CD4-positive, alpha-beta T cell treated with Interferon gamma for 1 hour (primary cell): ENCODE results near the gene SLC13A2.

Experiments used
- DNase-seq: peaks from one replicate; pipeline ENCODE4 v3.0.0-alpha.2; 2020

Gene SLC13A2

DNA sequence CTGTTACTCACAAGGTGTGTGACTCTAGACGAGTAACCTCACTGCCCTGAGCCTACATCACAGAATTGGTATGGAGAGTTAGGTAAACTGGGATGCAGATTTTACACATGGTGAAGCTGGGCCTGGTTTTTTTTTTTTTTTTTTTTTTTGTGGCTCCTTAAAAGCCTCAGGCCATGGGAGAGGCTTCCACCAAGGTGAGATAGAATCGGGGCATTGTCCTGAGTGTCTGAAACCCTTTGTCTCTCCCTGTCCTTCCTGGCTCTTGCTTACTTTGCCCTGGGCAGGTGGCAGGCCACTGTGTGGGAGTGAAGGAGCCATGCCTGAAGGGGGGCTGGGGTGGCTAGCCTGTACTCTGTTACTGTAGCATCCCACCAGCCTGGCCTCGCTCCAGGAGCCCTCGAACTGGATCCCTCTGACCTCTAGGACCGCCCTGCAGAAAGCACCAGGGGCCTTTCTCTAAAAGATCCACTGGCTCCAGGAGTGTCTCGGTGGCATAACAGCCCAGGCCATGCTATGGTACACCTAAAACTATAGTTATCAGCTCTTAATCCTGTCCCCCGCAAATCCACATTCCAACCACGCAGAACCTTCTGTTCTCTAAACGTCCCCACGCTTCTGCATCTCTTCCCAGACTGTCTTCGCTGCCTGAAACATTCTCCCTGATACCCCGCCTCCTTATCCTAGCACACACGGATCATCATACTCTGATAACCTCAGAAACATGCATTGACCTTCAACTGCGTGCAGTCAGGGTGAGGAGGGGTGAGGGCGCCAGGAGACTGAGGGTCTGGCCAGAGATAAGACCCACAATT, 1.7 kb upstream of the SLC13A2 start:
- DNase-seq, result no peak

DNA sequence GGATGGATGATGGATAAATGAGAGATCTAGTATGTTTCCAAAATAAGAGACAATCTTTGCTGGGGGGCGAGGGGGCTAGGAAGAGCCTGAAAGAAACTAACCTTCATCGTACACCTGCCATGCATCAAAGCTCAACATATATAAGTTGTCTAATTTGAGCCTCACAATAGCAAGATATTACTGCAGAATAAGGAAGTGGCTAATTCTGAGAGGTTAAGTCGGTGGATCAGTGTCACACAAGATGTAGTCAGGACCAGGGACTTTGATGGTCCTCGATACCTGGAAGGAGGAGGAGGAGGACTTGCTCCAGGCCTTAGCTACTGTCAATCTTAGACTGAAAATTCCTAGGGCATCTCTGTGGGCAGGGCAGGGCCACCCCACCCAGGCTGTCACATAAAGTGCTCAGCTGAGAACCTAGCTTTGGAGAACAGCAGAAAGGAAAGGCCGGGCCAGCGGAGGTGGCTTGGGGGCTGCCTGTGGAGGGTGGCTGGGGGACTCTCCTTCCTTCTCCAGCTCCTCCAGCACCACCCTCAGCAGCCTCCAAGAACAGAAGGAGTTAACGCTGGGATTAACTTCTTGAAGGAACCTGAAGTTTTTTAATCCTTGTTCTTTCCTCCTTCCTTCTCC, 460 bp upstream of the SLC13A2 start:
- no peak for DNase-seq

DNA sequence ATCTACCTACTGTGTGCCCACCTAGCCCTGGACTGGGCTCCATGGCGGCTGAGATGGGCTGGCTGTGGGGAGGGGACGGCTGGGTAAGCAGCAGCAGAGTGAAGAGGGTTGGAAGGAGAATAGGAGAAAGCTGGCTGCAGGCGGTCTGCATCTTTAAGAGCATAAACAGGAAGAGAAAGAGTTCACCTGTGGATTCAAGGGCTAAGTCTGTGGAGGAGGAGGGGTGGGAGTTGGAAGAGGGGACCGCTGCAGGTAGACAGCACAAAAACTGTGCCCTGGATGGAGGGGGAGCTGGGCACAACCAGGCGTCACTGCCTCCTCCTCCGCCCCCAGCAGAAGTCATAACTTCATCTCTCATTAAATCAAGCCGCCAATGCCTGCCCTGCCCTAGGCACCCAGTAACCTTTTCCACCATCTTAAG, 677 bp downstream of the SLC13A2 start:
- DNase-seq, result no peak

DNA sequence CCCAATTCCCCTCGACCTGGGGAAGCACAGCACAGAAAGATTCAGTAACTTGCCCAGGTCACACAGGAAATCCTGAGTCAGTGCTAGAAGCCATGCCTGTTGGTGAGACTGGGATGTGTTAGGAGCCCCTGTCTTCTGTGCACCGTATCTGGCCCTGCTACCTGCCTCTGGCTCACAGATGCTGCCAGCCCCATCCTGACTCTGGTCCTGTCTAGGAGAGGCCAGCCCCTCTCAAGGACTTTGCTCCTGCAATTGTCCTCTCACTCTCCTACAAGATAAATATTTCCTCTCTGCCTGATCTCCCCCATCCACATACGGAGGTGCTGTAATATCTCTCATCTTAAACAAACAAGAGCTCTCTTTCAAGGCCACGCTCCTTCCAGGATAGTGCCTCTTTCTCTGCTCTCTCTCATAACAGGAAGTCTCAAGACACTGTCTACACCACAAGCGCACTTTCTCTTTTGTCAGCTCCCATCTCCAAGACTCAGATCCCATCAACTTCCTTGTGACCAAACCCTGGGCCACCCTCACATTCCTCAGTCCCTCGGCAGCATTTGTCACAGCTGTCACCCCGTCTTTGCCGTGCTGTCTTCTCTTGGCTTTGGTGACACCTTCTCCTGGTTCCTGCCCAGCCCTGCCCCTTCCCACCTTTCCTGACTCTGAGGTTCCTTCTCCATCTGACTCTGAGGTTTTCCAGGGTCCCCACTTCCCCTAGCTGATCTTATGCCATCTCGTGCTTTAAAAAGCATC, 1.9 kb downstream of the SLC13A2 start:
- DNase-seq, result no peak

DNA sequence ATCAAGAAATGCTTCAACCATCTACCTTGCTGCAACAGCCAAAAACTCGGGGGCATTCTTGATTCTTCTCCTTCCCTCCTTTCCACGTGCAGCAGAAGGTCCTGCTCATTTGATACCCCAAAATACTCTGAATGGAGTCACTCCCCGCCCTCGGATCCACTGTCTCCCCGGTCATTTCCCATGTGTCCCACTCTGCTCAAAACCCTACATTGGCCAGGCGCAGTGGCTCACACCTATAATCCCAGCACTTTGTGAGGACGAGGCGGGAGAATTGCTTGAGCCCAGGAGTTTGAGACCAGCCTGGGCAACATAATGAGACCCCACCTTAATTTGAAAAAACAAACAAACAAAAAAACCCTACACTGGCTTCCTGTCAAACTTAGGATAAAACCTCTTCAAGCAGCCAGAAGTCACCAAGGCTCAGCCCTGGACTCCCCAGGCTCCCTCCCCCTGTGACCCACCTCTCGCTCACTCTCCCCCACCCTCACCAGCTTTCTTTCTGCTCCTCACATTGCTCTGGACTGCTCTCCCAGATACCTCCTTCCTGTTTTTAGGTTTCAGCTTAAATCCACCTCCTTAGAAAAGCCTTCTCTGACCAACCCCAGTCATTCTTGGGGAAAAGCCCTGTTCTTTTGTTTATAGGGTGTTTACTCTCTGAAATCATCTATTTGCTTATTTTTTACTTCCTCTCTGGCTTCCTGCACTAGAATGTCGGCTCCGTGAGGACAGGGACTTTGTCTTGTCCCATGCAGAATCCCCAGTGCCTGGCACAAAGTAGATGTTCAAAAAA, 2.8 kb downstream of the SLC13A2 start:
- DNase-seq, result no peak

DNA sequence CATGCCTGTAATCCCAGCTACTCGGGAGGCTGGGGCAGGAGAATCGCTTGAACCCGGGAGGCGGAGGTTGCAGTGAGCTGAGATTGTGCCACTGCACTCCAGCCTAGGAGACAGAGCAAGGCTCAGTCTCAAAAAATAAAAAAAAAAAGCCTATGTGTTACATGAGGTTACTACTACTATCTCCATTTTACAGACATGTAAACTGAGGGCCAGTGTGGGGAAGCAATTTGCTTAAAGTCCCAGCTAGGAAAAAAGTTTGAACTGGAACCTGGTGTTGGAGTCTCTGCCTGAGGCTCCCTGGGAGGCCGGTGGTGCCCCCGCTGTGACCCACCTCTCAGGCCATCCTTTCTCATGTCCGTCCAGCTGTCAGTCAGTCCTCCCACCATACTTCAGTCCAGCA, 4.5 kb downstream of the SLC13A2 start:
- DNase-seq, result no peak

DNA sequence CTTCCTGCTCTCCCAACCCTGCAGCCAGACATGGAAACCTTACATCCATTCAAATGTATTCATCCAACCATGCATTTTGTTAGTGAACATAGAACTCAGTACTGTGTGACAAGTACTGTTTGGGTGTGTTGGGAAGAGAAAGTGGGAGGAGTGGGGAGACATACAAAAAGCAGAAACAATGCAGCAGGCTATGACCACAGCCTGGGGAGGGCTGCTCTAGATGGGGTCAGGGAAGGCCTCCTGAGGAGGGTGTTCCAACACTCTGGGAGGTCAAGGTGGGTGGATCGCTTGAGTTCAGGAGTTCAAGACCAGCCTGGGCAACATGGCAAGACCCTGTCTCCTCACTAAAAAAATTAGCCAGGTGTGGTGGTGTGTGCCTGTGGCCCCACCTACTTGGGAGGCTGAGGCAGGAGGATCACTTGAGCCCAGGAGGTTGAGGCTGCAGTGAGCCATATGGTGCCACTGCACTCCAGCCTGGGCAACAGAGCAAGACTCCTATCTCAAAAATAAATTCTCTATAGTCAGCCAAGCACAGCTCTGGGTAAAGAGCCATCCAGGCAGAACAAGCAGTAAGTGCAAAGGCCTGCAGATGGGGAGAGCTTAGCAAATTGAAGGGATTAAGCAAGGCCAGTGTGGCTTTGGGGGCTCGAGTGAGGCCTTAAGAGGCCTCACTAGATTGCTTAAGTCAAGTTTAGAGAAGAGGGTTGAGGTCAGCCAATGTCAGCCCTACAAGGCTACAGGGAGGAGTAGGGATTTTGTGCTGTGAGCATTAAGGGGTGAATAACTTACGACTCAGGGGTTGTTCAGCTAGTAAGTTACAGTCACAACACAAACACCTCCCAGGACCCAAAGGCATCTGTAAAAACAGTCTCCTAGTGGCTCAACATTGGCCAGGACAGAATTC, 5.5 kb downstream of the SLC13A2 start:
- DNase-seq, result no peak

DNA sequence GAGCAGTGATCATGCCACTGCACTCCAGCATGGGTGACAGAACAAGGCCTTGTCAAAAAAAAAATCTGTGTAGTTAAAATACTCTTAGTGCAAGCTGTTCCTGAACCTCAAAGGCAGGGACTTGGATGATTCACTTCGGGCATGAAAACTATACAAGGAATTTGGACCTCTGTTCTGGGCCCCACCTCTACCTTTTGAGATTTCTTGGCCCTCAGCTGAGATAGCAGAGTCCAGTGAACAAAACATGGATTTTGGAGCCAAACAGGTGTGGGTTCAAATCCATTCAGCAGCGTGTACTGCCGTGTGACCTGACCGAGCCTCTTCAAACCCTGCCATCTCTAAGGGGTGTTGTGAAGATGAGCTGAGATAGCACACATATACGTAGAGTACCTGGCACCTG, 6.8 kb downstream of the SLC13A2 start:
- DNase-seq, result no peak

DNA sequence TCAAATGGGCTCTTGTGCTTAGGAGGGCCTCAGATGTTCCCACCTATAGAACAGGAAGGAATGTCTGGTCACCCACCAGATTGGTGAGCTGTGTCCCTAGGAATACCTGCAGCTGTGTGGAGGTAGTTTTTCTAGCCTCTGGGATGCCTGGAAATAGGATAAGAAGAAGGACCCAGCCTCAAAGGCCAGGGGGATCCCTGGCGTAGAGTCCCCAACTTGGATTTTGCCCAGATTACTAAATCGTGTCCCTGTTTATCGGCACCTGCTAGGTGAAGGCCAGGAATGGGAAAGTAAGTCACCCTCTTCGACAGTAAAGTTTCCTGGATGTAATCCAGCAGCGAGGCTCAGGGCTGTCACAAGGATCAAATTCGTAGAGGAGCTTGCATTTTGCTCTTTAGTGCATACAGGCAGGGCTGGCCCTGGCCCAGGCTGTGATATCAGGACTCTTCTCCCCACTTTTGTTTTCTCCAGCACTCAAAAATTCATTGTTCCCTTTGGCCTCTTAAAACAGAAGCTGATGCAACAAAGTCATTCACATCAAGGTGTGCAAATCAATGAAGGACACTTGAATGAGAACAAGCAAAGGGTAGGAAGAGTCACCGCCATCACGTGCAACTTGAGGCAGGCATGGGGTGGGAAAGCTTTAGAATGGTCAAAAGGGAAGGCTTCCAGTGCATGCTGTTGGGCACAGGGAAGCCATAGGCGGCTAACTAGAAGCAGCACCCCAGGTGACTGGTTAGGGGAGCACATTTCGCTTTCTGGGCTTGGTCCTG, 7.5 kb downstream of the SLC13A2 start:
- no peak for DNase-seq

DNA sequence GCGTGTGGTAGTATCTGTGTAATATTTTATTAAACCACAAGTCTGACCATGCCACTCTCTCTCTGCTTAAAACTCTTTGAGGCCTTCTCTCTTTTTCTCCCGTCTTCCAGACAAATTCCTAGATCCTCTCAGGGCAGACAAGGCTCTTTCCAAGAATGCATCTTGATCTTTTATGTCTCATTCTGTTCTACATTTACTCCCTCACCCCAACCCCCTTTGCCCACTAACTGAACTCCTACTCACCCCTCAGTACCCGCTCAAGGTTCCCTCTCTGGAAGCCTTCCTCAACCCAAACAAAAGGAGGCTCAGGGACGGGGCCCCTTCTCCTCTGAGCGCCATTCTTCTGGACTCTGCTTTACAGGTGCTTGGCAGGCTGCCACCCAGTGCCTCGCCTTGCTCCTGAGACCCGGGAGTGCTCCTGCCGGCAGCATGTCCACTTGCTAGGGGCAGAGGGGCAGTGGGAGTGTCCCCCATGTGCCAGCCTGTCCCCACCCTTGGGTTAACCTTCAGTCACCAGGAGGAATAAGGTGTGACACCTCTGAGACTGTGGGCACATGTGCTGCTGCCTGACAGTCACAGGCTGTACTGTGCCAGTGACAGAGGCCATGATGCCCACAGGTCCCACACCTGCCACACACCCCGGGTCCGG, 9.2 kb downstream of the SLC13A2 start:
- DNase-seq, result no peak

DNA sequence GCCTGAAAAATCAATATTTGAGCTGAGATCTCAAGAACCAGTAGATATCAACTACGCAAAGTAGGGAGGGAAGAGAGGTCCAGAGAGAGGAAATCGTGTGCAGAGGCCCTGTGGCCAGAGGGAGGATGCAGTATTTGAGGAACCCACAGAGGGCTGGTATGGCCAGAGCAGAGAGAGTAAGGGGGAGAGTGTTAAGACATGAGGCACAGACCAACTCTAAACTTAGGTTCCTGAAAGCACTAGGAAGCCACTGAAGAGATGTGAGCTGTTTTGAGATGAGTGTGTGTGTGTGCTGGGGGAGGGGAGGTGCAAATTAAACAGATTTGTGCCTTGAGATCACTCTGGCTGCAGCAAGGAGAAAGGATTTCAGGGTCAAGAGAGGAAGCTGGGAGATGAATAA, 10.9 kb downstream of the SLC13A2 start:
- no peak for DNase-seq

DNA sequence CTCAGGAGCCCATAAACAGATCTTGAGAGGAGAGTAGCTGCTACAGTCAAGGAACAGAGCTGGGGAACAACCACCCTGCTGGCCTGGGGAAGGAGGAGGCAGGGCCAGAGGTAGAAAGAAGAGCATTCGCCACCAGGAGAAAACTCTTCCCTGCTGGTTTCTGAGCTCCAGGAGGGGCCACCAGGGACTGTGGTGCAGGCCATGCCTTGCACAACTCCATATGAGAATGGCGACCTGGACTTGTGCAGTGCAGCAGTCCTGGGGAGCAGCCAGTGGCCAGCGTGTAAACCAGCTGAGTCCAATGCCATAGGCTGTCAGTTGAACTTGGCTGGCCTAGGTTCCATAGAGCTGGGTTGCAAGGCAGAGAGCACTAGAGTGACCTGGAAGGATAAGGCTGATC, 11.6 kb downstream of the SLC13A2 start:
- no peak for DNase-seq

DNA sequence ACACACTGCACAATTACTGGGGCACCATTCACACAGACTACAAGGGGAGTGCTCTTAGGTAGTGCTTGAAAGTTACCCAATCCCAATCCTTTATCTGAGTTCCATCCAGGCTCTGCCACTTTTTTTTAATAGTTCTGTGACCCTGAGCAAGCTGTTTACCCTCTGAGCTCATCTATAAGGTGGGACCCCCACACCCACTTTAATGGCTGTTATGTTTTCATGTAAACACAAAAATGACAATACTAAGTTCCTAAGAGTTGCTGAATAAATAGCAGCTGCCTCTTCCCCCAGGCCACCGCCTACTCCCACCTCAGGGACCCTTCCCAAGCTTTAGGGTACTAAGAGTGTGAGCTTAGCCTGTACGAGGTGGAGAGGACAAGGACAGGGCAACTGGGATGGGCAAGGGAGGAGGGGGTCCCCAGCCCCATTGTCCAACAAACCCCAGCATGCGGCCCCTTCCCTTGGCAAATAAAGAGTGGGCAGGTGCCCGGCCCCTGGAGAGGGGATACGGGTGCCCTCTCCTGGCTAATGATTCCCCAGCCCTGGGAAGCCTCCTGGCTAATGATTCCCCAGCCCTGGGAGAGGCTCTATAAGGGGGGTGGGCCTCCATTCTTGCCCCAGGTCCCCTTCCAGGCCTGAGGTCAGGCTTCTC, 14.6 kb downstream of the SLC13A2 start:
- no peak for DNase-seq

DNA sequence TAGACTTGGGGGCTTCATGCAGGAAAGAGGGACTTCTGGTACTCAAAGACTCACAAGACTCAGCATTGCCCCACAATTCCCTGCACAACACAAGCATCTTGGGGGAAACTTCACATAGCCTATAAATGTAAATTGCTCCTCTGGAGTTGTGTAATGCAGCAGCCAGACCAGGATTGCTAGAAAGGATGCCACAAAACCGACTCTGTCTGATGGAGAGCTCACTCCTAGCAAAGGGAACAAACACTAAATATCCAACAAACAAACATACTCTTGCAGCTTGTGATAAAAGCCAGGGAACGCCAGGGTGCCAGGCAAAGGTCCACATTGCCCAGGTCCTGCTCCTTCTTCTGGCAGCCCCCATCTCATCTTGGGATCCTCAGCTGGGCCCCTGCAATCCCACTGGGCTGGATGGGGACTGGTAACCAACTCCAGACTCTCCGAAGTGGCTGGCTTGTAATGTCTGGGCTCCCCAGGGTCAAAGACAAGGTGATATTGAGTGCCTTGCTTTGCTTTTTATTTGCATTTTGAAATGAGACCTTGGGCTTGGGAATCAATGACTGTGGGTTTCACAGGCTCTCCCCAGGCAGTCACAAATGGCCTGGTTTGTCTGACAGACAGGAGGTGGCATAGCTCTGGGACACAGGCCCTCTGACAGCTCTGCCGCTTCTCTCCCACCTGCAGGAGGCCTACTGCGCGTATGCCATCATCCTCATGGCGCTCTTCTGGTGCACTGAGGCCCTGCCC, 15.3 kb downstream of the SLC13A2 start:
- DNase-seq, result no peak

DNA sequence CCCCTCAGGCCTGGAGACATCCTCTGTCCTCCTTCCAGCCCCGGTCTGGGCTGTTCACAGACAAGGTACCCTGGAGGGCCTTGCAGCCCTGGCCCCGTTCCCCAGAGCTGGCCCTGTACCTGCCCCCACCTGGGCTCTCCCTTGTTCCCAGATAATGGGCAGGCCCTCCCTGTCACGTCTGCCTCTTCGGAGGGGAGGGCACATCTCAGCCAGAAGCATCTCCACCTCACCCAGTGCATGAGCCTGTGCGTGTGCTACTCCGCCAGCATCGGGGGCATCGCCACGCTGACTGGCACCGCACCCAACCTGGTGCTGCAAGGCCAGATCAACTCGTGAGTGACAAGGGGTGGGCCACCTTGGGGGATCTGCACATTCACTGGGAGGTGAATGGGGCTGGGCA, 17.8 kb downstream of the SLC13A2 start:
- no peak for DNase-seq

DNA sequence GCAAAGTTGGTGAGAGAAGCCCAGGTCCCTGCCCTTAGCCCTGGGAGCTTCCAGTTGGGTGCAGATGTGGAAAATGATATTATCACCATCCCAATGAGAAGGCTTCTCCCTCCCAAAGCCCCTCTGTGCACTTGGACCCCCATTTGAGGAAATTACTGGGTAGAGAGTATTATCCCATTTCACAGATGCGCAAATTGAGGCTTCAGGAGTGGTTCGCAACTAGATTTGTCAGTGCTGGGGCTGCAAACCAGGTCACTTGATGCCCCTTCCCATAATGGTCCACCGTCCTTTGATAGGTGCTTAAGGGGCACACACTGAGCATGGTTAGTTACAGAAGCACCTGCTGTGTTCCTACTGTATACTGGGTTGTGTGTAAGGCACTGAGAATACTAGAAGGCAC, 18.4 kb downstream of the SLC13A2 start:
- no peak for DNase-seq

DNA sequence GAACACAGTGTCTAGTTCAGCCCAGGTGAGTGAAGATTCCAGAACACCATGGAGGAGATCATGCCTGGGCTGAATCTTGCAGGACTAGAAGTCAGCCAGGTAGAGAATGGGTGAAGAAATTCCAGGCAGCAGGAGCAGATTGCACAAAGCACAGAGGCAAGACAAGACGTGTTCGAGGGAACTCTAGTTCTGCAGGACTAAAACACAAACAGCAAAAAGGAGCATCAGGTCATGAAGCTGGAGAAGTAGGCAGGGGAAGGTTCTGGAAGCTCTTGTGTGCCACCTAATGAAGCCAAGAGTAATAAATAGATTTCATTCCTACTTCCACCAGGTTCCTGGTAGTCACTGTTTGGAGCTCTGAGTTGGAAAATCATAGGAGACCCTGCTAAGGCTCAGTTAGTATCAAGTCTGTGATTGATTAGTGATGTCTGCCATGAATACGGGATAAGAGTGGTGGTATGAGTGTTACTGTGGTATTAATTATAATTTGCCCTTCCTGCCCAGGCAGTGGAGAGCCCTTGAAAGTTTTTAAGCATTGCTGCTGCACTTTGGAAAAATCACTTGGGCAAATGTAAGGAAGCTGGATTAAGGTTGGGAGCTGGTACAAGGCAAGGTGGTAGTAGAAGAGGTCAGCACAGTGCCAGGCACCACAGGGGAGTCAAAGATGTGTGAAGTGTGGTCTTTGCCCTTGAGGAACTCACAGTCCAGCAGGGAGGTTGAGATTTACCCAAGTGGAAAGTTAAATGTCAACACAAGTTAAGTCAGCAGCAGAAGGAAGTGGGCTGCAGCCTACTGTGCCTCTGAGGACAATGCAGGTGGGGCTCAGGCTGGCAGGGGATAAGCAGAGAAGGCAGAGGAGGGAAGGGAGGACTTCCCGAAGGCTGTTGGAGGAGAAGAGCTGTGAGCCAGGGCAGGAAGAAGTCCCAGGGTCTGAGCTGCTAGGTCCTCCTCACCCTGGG, 19.2 kb downstream of the SLC13A2 start:
- no peak for DNase-seq

DNA sequence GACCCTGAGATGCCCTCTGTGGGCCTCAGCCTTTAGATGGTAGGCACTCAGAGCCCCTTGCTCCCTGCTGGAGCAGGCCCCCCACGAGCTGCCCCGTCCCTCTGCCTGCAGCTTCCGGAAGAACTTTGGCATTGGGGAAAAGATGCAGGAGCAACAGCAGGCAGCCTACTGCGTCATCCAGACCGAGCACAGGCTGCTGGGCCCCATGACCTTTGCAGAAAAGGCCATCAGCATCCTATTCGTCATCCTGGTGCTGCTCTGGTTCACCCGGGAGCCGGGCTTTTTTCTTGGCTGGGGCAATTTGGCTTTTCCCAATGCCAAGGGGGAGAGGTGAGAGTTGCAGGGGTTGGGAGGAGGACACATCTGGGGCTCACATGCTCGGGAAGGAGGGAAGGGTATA, 20.0 kb downstream of the SLC13A2 start:
- no peak for DNase-seq
